BLaER1 treated with 17β-estradiol and CSF1 and Interleukin-3, amounts not matched to agents 10 nM and 100 nM (cell line): Measurements from ENCODE around the gene RBMS3.

Source experiments
- H3K27ac ChIP-seq, 11 experiments: shearing (Covaris generic); formaldehyde crosslinking; 2 replicates each; pipeline ENCODE4 v1.8.1; 2022
- H3K27me3 ChIP-seq, 11 experiments: shearing (Covaris generic); formaldehyde crosslinking; 2 replicates each; pipeline ENCODE4 v1.8.1; 2022
- H3K36me3 ChIP-seq, 11 experiments: shearing (Covaris generic); formaldehyde crosslinking; 2 replicates each; pipeline ENCODE4 v1.8.1; 2022
- H3K4me1 ChIP-seq, 10 experiments: shearing (Covaris generic); formaldehyde crosslinking; 2 replicates each; pipeline ENCODE4 v1.8.1; 2022
- H3K4me2 ChIP-seq, 11 experiments: shearing (Covaris generic); formaldehyde crosslinking; 2 replicates each; pipeline ENCODE4 v1.8.1; 2022
- H3K4me3 ChIP-seq, 10 experiments: shearing (Covaris generic); formaldehyde crosslinking; 2 replicates each; pipeline ENCODE4 v1.8.1; 2022
- H3K9ac ChIP-seq, 11 experiments: shearing (Covaris generic); formaldehyde crosslinking; 2 replicates each; pipeline ENCODE4 v1.8.1; 2022
- H3K9me3 ChIP-seq, 11 experiments: shearing (Covaris generic); formaldehyde crosslinking; replicated peaks in 1 of 11; 2 replicates each; pipeline ENCODE4 v1.8.1; 2022
- H4K20me1 ChIP-seq, 11 experiments: shearing (Covaris generic); formaldehyde crosslinking; 2 replicates each; pipeline ENCODE4 v1.8.1; 2022
- Cebpa-rat ChIP-seq, 11 experiments: shearing (Covaris generic); IDR thresholded peaks; 2 replicates each; pipeline ENCODE4 v1.8.1; 2022

RBMS3 gene

DNA sequence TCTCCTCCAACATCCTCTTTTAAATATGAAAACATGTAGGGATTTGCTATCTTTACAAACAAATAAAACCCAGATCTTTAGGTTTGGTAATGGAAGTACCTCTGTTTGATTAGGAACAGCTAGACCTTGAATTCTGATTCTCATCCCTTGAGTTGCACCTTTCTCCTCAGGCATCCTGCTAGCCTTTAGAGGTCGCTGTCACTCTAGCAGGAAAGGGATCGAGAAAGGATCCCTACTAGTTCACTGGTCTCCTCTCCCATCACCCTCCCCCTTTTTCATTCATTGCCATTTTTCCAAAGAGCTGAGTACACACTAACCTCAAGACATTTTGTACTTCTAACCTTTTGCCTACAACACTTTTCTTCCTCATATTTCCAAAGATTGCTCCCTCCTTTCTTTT is 569.8 kb downstream of the RBMS3 start:
- no peak overlapping the region for H3K4me3 ChIP-seq
- H3K36me3 ChIP-seq: no peaks in the 10 kb centered on the region
- H3K9me3 ChIP-seq: peaks cover 0 to 7% (median 0%) of the 10 kb centered on the region in 11 experiments; a peak in 4 of 22 replicates
- H3K9ac ChIP-seq: no peak overlapping the region
- no peaks in the 10 kb centered on the region for H3K27me3 ChIP-seq
- H3K4me2 ChIP-seq: no peak overlapping the region
- H3K27ac ChIP-seq: no peak overlapping the region
- no peaks in the 10 kb centered on the region for H4K20me1 ChIP-seq
- no peaks in the 10 kb centered on the region for H3K4me1 ChIP-seq
- TF ChIP-seq Cebpa-rat (IDR thresholded peaks at IDR 0.05): no peak

DNA sequence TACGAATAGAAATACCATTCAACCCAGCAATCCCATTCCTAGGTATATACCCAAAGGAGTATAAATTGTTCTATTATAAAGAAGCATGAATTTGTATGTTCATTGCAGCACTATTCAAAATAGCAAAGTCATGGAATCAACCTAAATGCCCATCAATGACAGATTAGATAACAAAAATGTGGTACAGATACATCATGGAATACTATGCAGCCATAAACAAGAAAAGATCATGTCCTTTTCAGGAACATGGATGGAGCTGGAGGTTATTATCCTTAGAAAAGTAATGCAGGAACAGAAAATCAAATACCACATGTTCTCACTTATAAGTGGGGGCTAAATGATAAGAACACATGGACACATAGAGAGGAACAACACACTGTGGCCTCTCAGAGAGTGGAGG is 571.9 kb downstream of the RBMS3 start:
- Histone ChIP-seq H3K27me3 (no peaks in the 10 kb centered on the region), H3K9ac (no peak overlapping the region), H3K4me2 (no peak overlapping the region), H3K4me1 (no peaks in the 10 kb centered on the region), H3K36me3 (no peaks in the 10 kb centered on the region), H3K9me3 (peaks cover 0 to 7% (median 0%) of the 10 kb centered on the region in 11 experiments; a peak in 4 of 22 replicates), H3K27ac (no peak overlapping the region), H3K4me3 (no peak overlapping the region), H4K20me1 (no peaks in the 10 kb centered on the region)
- TF ChIP-seq Cebpa-rat (IDR thresholded peaks at IDR 0.05): no peak

- Histone ChIP-seq H3K9ac (no peak overlapping the region), H3K4me2 (no peak overlapping the region), H4K20me1 (no peaks in the 10 kb centered on the region), H3K4me1 (no peaks in the 10 kb centered on the region), H3K27me3 (no peaks in the 10 kb centered on the region), H3K4me3 (no peak overlapping the region), H3K9me3 (peaks cover 0 to 7% (median 0%) of the 10 kb centered on the region in 11 experiments; a peak in 4 of 22 replicates), H3K36me3 (no peaks in the 10 kb centered on the region), H3K27ac (no peak overlapping the region)
- TF ChIP-seq Cebpa-rat (IDR thresholded peaks at IDR 0.05): no peak
Observed at GRCh38 chr3:29853841-29854397, 573.0 kb downstream of the RBMS3 start.

GRCh38 chr3:29854821-29855220 is 574.0 kb downstream of the RBMS3 start:
- Histone ChIP-seq H3K9ac (no peak overlapping the region), H3K36me3 (no peaks in the 10 kb centered on the region), H3K4me3 (no peak overlapping the region), H3K27me3 (no peaks in the 10 kb centered on the region), H3K4me2 (no peak overlapping the region), H3K4me1 (no peaks in the 10 kb centered on the region), H3K27ac (no peak overlapping the region), H3K9me3 (peaks cover 0 to 7% (median 0%) of the 10 kb centered on the region in 11 experiments; a peak in 4 of 22 replicates), H4K20me1 (no peaks in the 10 kb centered on the region)
- no peak for TF ChIP-seq Cebpa-rat (IDR thresholded peaks at IDR 0.05)

DNA sequence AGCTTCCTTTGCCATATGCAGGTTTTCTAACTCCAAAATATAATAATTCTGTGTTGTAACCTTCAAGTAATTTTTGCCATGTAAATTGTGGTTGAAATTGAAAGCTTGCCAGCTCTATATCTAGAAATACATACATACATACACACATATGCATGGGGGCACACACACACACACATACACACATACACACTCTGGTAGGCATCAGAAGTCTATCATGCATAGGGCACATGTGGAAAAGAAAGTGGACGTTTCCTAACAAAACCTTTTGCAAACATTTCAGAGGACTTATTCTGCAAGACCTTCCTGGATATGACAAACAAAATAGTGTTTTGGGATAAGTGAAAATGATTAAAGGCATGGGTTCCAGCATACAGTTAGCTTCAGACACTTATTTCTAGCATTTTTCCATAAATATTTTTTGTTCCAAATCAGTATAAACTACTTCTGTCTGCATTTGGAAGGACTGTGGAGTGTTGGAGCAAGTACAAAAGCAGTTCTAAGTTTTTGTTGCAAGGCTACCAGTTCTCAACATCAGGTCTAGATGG is 578.9 kb downstream of the RBMS3 start:
- H3K9me3 ChIP-seq: no peaks in the 10 kb centered on the region

DNA sequence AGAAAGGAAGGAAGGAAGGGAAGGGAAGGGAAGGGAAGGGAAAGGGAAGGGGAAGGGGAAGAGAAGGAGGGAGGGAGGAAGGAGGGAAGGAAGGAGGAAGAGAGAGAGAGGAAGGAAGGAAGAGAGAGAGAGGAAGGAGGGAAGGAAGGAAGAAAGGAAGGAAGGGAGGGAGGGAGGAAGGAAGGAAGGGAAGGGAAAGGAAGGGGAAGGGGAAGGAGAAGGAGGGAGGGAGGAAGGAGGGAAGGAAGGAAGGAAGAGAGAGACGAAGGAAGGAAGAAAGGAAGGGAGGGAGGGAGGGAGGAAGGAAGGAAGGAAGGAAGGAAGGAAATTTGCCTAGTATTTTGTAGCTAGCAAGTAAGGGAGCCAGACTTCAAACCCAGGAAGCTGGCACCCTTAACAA is 583.9 kb downstream of the RBMS3 start:
- H3K27me3 ChIP-seq: no peaks in the 10 kb centered on the region
- H3K27ac ChIP-seq: no peak overlapping the region
- H4K20me1 ChIP-seq: no peaks in the 10 kb centered on the region
- H3K9me3 ChIP-seq: no peaks in the 10 kb centered on the region
- no peak overlapping the region for H3K9ac ChIP-seq
- no peak overlapping the region for H3K4me2 ChIP-seq
- H3K4me1 ChIP-seq: no peaks in the 10 kb centered on the region
- H3K36me3 ChIP-seq: no peaks in the 10 kb centered on the region
- TF ChIP-seq Cebpa-rat (IDR thresholded peaks at IDR 0.05): no peak
- no peak overlapping the region for H3K4me3 ChIP-seq

More for the DNA sequence above, 578.9 kb downstream of the RBMS3 start:
- no peak for TF ChIP-seq Cebpa-rat (IDR thresholded peaks at IDR 0.05)
- no peak overlapping the region for H3K4me3 ChIP-seq
- no peaks in the 10 kb centered on the region for H3K36me3 ChIP-seq
- H3K27me3 ChIP-seq: no peaks in the 10 kb centered on the region
- no peak overlapping the region for H3K27ac ChIP-seq
- no peaks in the 10 kb centered on the region for H3K4me1 ChIP-seq
- H3K9ac ChIP-seq: no peak overlapping the region
- H4K20me1 ChIP-seq: no peaks in the 10 kb centered on the region
- H3K4me2 ChIP-seq: no peak overlapping the region

DNA sequence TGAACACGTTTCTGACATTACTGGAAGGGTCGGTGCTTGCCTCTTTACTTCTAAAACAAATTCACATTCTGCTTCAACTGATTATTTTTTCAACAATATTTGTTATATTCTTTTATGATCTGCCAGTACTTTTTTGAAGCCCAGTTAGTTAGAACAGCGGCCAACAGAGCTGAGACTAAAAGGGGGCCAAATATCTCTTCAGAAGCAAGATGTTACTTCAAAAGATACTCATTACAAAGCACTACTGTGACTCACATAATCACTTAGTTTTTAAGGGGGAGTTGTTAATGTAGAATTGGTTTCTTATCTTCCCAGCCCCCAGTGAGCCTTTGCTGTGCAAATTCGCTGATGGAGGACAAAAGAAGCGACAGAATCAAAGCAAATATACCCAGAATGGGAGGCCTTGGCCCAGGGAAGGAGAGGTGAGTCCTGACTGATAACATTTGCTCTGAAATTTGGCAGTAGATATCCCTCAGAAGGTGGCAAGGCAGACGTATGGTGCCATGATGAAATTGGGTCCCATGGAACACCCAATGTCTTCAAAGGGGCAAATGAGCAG is 587.8 kb downstream of the RBMS3 start:
- no peaks in the 10 kb centered on the region for H3K36me3 ChIP-seq
- no peak overlapping the region for H3K4me3 ChIP-seq
- no peak overlapping the region for H3K27ac ChIP-seq
- H3K9ac ChIP-seq: no peak overlapping the region
- TF ChIP-seq Cebpa-rat (IDR thresholded peaks at IDR 0.05): no peak
- H3K27me3 ChIP-seq: no peaks in the 10 kb centered on the region
- no peak overlapping the region for H3K4me2 ChIP-seq
- no peaks in the 10 kb centered on the region for H4K20me1 ChIP-seq
- no peaks in the 10 kb centered on the region for H3K4me1 ChIP-seq
- no peaks in the 10 kb centered on the region for H3K9me3 ChIP-seq

- H3K4me1 ChIP-seq: no peaks in the 10 kb centered on the region
- no peak for TF ChIP-seq Cebpa-rat (IDR thresholded peaks at IDR 0.05)
- no peaks in the 10 kb centered on the region for H3K36me3 ChIP-seq
- no peaks in the 10 kb centered on the region for H4K20me1 ChIP-seq
- H3K9me3 ChIP-seq: no peaks in the 10 kb centered on the region
- no peak overlapping the region for H3K9ac ChIP-seq
- H3K27ac ChIP-seq: no peak overlapping the region
- no peaks in the 10 kb centered on the region for H3K27me3 ChIP-seq
- no peak overlapping the region for H3K4me3 ChIP-seq
- no peak overlapping the region for H3K4me2 ChIP-seq
Observed at GRCh38 chr3:29870136-29870535, 589.3 kb downstream of the RBMS3 start.

DNA sequence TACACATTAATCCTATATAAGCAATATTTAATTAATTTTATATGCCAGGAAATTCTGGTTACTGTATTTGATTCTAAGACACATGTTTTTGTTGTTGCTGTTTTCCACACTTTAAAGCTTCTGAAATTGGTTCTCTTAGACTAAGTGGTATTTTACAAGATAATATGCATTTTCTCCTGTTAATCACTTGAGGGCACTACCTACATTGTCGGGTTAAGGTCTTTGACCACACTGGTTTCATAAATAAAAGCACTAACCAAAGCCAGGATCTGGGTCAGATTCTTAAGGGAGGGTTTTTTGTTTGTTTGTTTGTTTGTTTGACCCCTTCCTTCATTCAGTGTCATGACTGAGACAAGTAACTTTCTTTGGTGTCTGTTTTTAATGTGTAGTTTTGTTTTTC is 590.2 kb downstream of the RBMS3 start:
- Histone ChIP-seq H3K27me3 (no peaks in the 10 kb centered on the region), H4K20me1 (no peaks in the 10 kb centered on the region), H3K4me2 (no peak overlapping the region), H3K9ac (no peak overlapping the region), H3K27ac (no peak overlapping the region), H3K36me3 (no peaks in the 10 kb centered on the region), H3K9me3 (no peaks in the 10 kb centered on the region), H3K4me3 (no peak overlapping the region), H3K4me1 (no peaks in the 10 kb centered on the region)
- TF ChIP-seq Cebpa-rat (IDR thresholded peaks at IDR 0.05): no peak

DNA sequence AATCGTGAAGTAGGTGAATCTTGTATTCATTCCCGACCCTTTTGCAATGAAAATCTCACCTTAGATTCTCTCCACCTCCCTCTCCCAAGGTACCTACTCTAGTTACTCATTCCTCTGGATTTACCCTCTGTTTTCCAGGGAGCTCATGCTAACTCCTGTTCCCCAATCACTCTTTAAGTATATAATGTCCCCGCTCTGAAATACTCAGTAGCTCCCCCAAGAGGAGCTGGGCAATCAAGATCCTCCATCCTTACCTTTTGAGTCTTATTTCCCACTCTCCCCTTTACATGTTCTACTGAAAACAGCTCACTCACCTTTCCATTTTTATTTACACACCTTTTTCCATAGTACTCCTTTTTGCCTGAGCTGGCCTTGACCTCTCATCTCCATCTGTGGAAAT is 599.9 kb downstream of the RBMS3 start:
- TF ChIP-seq Cebpa-rat (IDR thresholded peaks at IDR 0.05): no peak
- Histone ChIP-seq H3K9me3 (no peaks in the 10 kb centered on the region), H3K4me1 (no peaks in the 10 kb centered on the region), H4K20me1 (no peaks in the 10 kb centered on the region), H3K27ac (no peak overlapping the region), H3K36me3 (no peaks in the 10 kb centered on the region), H3K4me2 (no peak overlapping the region), H3K4me3 (no peak overlapping the region), H3K27me3 (no peaks in the 10 kb centered on the region), H3K9ac (no peak overlapping the region)
